ENCODE data around the gene B4GALNT1.
A peak's percentile ranks its signal among the peaks of the same experiment; 100 is the strongest.
"Not testable (repeated sequence)": the region's sequence is repeated elsewhere in the genome, so short reads cannot be mapped to it uniquely, and the experiment has no call there.

Gene B4GALNT1

DNA sequence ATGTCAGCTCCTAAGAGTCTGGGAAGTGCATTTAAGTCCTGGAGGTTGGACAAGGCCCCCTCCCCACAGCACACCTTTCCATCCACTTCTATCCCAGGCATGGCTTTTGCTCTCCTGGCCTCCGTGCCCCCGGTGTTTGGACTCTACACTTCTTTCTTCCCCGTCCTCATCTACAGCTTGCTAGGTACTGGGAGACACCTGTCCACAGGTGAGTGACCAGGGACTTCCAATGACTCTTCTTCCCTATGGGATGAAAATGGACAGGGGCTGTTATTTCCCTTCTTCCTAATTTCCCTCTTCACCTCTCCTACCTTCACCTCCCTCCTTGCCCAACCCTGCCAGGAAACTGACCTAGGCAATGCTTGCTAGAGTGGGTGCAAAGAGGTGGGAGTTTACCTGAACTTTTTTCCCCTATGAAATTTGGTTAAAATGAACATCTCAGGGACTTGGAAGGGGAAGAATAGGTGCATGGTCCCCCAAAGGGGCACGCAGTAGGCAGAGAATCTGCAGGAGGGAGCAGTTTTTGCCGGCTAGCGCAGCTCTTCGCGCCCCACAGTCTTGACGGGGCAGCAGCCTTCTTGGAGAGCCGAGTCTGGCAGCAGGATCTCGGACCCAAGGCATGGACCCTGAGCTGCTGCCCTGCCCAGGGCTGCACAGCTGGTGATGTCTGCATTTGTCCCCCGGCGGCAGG is 12.6 kb downstream of the B4GALNT1 start:
- DNase-seq = no peak

DNA sequence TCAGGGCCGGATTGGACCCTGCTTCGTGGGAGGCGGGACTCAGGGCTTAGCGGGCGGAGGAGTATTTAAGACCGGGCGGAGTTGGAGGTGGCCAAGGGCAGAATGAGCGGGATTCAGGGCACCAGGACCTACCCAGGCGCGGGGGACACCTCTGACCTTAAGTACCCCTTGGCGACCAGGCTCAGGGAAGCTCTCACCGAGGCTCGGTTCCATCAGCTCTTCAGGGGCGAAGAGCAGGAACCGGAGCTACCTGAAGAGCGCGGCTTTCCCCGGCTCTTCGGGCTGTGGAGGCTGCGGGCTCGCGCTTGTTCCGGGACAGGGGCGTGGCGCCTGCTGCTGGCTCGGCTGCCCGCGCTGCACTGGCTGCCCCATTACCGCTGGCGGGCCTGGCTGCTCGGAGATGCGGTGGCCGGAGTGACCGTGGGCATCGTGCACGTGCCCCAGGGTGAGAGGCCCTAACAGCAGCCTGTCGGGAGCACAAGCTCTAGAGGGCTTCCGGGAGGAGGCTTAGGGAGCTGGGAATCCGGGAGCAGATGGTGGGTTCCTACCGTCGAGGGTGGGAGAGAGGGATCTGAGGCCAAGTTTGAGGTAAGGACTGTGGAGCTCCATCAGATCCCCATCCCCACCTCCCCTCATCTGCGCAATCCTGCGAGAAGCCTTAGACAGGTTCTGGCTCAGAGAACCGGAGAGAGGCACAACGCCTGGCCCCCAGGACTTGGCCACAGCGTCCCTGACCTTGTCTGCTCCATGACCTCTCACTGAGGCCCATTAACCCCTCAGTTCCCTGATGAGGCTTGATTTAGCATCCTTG is 13.4 kb downstream of the B4GALNT1 start:
- DNase-seq = no peak

DNA sequence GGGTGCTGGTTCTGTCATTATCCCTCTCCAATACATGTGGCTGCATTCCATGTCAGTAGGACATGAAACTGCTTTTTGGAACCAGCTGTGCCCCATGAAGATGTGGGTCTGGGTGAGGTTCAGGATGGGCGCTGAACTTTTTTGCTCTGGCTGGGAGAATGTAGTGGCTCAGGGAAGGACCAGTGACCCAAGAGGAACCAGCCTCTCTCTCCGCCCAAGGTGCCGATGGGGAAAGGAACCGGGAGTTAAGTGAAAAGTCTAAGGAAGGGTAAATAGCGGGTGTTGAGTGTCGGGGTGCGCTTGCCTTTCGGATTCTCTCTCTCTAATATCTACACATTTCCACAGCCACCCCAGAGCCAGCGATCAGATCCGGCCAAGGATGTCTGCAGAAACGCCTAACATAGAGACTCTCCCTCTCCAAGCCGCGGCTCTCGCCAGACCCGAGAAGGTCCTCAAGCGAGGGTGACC is 14.0 kb downstream of the B4GALNT1 start:
- DNase-seq = no peak

DNA sequence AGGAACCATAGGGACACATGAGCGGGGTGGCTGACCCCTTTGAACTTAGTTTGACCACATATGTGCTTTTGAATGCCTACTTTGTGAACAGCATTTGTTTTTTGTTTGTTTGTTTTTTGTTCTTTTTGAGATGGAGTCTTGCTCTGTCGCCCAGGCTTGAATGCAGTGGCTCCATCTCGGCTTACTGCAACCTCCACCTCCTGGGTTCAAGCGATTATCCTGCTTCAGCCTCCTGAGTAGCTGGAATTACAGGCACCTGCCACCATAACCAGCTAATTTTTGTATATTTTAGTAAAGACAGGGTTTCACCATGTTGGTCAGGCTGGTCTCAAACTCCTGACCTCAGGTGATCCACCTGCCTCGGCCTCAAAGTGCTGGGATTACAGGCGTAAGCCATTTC is 14.6 kb downstream of the B4GALNT1 start:
- not testable (repeated sequence) for DNase-seq

DNA sequence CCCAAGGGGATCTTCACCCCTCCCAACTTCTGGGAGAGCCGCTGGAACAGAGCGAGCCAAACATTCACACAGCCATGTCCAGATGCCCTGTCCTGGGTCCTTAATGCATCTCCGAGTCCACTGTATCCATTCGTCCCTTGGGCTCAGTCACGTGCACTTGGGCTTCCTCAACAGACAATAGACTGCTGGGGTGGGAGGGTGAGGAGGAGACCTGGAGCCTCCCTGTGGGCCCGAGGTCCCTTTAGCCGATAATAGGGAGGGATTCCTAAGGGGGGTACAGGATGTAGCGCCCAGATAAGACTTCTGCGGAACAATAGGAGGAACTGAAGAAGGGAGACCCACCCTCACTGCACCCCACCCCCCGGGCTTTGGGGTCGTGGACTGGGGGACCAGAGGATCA is 15.1 kb downstream of the B4GALNT1 start:
- no peak for DNase-seq

DNA sequence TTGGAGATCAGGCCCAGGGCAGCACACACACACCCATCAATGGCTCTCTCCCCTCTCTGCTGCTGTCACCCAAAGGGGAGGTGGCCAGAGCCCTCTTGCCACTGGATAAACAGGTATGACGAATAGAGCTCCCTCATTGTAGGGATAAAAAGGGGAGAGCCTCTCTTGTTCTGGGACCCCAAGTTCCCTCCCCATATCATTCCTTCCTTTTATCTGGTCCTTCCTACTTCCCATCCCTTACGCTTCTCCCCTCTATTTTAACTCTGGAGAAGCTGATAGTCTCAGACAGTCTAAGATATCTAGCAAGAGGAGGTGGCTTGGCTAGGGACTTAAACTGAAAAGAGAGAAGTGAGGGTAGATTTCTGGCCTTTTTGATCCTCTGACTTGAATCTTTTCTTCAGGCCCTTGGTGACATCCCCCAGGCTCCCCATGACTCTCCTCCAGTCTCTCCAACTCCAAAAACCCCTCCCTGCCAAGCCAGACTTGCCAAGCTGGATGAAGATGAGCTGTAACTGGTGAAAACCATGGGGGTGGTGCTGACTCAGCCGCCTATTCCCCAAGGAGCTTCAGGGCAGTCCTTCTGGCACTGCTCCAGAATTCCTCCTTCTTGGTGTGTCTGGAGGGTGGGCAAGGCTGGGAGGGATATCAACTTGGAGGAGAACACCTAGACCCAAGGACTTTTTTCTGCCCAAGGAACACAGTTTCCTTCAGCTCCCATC is 16.5 kb downstream of the B4GALNT1 start:
- no peak for DNase-seq

DNA sequence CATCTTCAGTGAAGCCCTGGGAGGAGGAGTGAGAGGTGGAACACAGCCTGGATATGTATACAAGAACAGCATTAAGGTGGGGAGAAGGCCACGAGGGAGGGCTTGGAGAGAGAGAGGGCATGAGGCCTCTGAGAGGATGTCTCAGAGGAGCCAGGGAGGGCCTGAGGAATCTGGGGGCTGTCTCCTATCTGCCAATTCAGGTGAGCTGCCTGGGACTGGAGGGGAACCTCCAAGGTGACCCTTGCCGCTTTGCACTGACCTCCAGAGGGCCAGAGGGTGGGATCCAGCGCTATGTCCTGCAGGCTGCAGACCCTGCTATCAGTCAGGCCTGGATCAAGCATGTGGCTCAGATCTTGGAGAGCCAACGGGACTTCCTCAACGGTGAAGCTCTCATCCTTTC is 17.4 kb downstream of the B4GALNT1 start:
- no peak for DNase-seq

DNA sequence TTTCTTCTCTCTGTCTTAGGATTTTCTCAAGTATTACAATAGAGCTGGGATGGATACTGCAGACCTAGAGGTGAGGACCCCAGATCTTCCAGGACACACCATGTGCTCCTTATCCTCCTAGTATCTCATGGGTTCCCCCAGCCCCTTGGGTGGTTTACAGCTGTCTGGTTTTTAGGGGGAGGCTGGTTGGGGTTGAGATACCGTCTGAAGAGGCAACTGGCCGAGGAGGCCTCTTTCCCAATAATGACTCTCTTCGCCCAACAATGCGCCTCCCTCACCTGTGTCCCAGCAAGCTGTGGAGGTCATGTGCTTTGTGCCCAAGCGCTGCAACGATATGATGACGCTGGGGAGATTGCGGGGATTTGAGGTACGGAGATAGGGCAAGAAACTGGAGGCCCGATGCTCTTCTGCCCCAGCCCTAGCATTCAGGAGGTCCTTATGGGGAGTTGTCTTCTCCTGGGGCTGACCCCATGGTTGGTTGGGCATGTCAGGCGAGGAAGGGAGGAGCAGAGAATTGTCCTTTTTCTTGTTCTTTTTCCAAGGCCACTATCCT is 18.0 kb downstream of the B4GALNT1 start:
- DNase-seq = no peak

DNA sequence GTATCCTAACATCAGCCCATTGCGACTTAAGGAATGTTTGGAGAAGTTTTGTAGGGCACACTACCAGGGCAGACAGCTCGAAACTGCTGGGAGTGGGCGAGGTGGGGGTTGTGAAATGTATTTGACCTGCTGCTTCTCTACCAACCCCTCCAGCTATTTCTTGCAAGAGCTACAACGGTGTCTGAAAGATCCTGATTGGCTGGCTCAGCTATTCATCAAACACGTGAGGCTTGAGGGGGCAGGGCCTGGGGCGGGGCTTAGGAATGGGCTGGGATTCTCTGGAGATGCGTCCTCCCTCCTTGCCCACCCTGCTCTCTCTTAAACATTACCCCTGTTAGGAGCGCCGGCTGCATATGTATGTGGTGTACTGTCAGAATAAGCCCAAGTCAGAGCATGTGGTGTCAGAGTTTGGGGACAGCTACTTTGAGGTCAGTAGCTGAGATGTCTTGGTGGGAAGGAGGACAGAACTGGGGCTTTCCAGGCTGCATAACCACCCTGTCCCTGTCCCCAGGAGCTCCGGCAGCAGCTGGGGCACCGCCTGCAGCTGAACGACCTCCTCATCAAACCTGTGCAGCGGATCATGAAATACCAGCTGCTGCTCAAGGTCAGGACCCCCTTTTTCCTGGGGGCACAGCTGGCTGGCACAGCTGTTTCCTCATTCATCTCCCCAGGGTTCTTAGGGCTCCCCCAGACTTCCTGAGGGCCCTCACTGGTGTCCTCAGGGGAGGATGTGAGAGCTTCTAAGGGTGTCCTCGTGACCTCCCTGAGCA is 18.6 kb downstream of the B4GALNT1 start:
- peak; percentile 45 for DNase-seq

DNA sequence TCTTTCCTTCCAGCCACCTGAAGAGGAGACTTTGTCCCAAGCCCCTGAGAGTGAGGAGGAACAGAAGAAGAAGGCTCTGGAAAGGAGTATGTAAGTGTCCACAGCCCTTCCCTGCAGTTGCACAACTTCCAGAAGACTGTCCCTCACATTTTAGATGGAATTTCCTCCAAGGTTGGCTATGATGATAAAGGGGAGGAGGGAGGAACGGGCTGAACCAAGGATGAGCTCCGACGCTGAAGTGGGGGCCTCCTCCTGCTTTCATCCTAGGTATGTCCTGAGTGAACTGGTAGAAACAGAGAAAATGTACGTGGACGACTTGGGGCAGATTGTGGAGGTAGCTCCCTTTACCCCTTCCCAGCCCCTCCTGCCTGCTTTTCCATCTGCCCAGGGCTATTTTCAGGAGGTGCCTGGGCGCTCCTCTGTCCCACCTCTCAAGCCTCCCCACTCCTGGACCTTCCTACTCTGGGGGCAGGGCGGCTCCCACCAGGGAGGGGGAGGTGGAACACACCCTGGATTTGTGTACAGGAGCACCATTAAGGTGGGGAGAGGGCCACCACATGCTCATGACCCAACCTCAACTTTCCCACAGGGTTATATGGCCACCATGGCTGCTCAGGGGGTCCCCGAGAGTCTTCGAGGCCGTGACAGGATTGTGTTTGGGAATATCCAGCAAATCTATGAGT is 19.4 kb downstream of the B4GALNT1 start:
- DNase-seq = no peak

DNA sequence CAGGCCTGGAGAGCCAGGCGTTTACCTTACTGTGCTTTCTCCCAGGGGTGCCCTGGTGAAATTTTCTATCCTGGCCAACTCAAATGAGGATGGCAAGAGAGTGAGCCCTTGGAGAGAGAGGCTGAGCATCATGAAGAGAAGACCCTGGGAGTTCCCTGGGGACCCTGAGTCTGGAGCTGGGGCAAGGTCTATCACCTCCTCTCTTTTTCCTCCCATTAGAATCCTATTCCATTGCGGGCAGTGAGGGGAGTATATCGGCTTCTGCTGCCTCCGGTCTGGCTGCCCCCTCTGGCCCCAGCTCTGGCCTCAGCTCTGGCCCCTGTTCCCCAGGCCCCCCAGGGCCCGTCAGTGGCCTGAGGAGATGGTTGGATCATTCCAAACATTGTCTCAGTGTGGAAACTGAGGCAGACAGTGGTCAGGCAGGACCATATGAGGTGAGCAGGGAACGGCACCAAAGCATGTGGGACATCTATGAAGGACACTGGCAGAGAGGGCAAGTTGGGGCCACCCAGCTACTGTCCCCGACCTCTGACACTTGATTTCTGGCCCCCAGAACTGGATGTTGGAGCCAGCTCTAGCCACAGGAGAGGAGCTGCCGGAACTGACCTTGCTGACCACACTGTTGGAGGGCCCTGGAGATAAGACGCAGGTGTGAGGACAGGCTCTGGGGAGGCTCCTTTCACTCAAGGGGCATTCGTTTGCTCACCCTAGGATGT is 20.1 kb downstream of the B4GALNT1 start:
- DNase-seq = no peak

DNA sequence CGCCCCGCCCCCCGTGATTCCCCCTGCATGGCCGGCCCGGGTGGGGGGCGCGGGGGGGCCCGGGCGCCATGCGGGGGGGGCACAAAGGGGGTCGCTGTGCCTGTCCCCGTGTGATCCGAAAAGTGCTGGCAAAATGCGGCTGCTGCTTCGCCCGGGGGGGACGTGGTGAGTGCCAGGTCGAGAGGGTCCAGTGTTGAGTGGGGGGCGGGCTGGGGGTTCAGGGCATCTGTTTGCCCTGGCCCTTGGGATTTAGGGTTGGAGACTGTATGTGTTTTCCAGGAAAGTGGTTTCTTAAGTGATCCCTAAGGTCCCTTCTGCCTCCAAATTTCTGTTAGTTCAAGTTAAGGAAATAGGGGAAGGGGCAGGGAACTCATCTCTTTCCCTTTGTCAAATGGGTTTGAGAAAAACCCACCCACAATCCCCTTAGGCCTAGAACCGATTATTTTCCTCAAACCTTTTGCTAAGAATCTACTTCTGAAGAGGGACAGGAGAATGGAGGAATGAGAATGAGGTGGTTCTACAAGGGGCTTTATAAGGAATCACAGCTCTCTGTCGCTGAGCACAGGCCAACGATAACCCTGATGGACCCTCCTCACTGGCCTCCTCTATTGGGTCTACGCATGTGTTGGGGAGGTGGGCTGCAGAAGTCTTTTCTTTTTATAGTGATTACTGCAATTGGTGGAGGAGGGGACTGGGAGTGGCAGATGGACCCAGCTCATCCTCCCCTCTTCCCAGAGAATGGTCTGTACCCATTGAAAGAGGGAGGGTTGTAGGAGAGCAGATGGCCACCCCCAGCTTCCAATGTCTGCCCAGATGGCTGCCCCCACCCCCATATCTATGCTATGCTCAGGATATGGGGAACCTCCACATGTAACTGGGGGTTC is 20.9 kb downstream of the B4GALNT1 start:
- DNase-seq = peak; percentile 69

DNA sequence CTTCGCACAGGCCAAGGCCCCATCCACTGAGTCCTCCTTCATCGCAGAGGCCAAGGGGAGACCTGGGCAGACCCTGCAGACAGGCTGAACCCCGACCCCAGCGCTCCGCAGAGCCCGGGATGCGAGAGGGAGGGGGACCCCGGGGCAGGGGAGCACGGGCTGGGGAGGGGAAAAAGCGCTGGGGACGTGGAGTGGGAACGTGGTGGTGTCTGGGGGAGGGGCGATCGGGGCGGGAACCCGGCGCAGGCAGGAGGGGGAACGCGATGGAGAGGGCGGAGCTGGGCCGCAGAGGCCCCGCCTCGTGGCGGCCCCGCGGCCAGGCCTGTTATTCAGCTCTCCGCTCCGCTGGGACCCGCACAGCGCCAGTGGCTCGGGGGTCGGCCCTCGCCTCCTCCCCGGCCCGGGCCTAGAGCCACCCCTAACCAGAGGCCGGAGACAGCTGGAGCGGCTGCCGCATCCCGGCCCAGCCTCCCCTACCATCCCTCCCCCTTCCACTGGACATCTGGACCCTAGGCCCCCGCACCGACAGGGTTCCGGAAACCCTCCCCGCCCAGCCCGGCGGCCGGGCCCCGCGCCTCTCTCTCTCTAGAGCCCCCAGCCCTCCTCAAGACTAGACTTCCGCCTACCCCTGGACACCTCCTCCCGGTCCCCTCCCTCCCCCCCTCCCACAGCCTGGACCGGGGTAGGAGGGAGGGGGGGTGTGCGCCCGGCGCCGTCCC is 21.7 kb downstream of the B4GALNT1 start, which contains the start of gene ARHGEF25:
Gene ARHGEF25, plus strand, starts transcription at position 328 of the 719 bp plus-strand sequence. CDS start 460 bp downstream, outside the sequence.
- peak; percentile 70 for DNase-seq

DNA sequence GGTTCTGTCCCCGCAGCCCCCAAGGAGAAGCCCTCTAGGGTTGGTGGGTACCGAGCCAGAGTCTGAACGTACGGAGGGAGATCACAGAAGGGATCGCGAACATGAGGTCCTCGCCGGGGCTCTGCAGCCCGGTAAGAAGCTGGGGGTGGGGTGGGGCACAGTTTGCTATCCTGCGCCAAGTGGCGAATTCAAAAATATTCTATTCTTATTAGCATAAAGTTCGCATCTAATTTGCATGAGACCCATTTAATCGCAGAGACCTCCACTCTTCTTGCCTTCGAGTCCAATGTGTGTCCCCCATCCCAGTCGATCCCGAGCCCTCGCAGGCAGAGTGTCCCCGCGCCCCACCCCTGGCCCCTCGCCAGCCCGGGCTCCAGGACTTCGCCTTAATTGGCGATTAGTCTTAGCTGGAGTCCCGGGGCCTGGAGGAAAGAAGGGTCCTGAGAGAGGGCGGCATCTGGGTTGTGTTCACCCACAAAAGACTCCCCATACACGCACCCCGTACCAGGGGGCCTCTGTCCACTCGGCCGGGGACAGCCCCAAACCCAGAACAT is 22.4 kb downstream of the B4GALNT1 start:
- no peak for DNase-seq

DNA sequence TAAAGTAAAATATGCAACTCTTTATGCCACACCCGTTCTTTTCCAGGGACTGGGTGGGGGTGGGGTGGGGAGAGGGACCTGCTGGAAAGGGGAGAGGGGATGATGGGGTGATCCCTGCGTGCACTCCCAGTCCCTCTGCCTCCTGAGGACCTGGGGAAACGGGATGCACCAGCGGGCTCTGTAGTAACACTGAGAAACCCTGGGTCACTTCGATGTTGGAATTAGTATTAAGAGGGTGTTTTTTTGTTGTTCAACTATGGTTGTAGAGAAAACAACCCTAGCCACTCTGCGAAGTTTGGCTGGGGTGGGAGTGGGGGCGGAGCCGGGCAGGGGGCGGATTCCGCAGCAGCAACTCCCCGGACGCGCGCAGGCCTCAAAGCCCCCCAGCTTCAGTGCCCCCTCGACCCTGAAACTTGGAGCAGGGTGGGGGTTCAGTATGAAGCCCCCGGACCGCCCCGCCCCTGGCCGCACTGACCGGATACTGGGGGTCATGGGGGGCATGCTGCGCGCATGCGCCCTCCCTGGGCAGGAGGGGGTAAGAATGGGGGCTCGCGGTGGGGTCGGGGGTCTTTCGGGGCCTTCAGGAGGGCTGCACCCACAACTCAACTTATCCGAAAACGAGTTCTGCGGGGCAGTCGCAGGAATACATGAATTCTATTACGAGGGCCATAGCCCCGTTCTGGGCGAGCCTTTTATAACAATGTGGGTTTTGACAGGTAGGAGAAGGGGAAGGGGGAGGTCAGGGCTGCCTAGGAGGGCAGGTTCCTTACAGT is 23.0 kb downstream of the B4GALNT1 start:
- no peak for DNase-seq

DNA sequence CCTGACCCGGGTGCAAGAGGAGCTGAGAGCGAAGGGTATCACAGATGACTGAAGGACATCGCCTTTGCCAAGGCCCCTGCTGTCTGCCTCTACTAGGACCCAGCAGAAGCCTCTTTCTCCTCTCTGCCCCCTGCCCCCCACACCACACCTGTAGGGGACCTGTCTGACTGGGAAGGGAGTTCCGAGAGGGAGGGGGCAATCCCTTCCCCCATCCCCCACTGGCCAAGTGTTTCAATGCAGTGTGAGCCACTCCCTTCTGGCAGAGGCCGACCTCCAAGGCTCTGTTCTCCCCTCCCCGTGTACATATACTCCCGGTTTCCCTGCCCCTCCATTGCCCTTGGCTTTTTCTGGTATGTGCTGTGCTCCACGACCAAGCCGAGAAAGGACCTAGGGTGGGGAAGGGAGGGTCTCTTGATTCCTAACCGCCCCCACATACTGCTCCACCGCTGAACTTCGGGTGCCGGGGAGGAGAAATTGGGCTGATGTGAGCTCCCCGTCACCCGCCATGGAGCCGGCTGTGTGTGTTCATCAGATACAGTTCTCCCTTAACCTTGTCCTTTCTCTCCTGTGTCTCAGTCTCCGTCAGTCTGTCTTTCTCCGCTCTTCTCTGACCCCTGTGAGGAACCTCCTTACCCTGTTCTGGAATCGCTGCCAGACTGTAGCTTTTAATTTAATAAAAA is 23.8 kb downstream of the B4GALNT1 start:
- no peak for DNase-seq

DNA sequence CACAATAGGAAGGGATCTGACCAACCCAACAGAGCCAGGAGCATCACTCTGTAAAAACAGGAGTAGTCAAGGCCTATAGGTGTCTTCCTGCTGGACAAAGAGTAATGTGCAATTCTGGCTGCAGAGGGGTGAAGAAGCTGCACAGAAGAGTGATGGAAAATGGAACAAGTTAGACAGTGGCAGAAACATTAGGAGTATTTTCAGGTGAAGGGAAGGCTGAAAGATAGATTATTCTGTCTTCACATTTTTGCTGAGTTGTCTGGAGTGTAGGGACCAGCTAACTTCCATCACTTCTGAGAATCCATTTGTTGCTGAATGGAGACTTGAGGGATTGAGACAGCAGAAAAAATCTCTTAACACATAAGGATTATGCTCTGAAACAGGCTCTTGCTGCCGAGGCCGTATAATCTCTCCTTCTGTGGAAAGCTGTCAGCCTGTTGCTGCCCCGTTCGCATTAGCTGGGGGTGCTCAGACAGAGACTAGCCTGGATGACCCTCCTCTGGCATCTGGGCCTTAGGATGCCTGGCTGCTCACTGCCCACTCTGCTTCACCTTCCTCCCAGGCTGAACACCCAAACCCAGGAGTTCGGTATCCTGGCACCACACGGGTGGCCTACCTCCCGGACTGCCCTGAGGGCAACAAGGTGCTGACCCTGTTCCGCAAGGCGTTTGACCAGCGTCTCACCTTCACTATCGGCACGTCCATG is 24.9 kb downstream of the B4GALNT1 start:
- no peak for DNase-seq
